DND-41 (cell line): ENCODE results near the gene BOD1L2.

Experiments used
- EZH2 ChIP-seq: IDR thresholded peaks from 3 replicates; pipeline ENCODE4 v1.6.1; 2012; ENCODE audit warnings: borderline replicate concordance, low read depth, mild to moderate bottlenecking, moderate library complexity, low read length, inconsistent platforms; ENCODE audit not compliant: severe bottlenecking
- TF ChIP-seq, protein P1 (sequence below): IDR thresholded peaks from 2 replicates; pipeline ENCODE4 v1.5.1; 2012; ENCODE audit warnings: borderline replicate concordance, low read length, moderate library complexity, mild to moderate bottlenecking; ENCODE audit not compliant: poor library complexity, severe bottlenecking; ENCODE audit errors: extremely low read depth

DNA sequence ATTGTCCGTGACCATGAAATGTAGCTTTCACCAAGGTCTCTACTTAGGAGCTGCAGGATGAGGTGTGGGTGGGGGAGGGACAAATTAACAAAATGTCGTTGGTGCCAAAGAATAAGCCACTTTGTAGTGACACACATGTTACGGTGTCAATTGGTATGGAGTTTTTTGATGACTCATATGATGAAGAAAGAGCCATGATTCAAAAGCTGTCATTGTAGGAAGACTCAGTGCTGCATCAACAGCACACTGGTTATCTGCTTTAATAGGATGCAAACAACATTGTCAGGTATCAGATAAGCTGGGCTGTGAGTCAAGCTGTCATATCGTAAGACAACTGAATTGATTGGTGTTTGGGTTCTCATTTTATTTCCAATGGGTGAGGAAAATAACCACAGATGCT lies 36.6 kb upstream of the BOD1L2 start:
- TF ChIP-seq, protein P1, sequence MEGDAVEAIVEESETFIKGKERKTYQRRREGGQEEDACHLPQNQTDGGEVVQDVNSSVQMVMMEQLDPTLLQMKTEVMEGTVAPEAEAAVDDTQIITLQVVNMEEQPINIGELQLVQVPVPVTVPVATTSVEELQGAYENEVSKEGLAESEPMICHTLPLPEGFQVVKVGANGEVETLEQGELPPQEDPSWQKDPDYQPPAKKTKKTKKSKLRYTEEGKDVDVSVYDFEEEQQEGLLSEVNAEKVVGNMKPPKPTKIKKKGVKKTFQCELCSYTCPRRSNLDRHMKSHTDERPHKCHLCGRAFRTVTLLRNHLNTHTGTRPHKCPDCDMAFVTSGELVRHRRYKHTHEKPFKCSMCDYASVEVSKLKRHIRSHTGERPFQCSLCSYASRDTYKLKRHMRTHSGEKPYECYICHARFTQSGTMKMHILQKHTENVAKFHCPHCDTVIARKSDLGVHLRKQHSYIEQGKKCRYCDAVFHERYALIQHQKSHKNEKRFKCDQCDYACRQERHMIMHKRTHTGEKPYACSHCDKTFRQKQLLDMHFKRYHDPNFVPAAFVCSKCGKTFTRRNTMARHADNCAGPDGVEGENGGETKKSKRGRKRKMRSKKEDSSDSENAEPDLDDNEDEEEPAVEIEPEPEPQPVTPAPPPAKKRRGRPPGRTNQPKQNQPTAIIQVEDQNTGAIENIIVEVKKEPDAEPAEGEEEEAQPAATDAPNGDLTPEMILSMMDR = no peak
- TF ChIP-seq EZH2 = no peak
